Measurements from ENCODE around the gene SAAL1.
"Not testable (repeated sequence)": the region's sequence is repeated elsewhere in the genome, so short reads cannot be mapped to it uniquely, and the experiment has no call there.

SAAL1 gene

GRCh38 chr11:18105802-18106574 lies at the start of gene SAAL1:
TSS of gene SAAL1 (minus strand) at chr11:18106082. CDS start at chr11:18106041, 41 bp downstream.
- DNase-seq (ENCODE audit: low read depth in 2 of 2): peak; percentile 89 to 95

GRCh38 chr11:18151581-18151980 lies 45.7 kb upstream of the SAAL1 start:
- DNase-seq (ENCODE audit: low read depth in 2 of 2): no peak

- DNase-seq (ENCODE audit: low read depth in 2 of 2): no peak
Observed at GRCh38 chr11:18145837-18146236, 40.0 kb upstream of the SAAL1 start.

GRCh38 chr11:18145025-18145424 lies 39.1 kb upstream of the SAAL1 start:
- no peak for DNase-seq (ENCODE audit: low read depth in 2 of 2)

DNA sequence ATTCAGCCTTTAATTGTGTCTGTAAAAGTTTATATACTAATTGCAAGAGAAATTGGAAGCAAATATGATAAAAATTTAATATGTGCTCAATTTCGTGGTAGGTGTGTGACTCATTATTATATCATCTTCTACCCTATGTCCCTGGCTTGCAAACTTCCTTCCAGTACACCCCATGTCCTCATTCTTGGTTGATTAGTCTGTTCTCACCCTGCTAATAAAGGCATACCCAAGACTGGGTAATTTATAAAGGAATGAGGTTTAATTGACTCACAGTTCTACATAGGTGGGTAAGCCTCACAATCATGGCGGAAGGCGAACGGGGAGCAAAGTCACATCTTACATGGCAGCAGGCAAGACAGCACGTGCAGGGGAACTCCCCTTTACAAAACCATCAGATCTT lies 38.4 kb upstream of the SAAL1 start:
- no peak for DNase-seq (ENCODE audit: low read depth in 2 of 2)

- no peak for DNase-seq (ENCODE audit: low read depth in 2 of 2)
Observed at GRCh38 chr11:18140145-18140544, 34.3 kb upstream of the SAAL1 start.

DNA sequence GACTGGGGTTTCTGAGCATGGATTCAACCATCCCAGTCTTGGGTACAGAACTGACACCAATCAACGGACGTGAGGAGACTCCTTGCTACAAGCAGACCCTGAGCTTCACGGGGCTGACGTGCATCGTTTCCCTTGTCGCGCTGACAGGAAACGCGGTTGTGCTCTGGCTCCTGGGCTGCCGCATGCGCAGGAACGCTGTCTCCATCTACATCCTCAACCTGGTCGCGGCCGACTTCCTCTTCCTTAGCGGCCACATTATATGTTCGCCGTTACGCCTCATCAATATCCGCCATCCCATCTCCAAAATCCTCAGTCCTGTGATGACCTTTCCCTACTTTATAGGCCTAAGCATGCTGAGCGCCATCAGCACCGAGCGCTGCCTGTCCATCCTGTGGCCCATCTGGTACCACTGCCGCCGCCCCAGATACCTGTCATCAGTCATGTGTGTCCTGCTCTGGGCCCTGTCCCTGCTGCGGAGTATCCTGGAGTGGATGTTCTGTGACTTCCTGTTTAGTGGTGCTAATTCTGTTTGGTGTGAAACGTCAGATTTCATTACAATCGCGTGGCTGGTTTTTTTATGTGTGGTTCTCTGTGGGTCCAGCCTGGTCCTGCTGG lies 31.4 kb upstream of the SAAL1 start:
- no peak for DNase-seq (ENCODE audit: low read depth in 2 of 2)

DNA sequence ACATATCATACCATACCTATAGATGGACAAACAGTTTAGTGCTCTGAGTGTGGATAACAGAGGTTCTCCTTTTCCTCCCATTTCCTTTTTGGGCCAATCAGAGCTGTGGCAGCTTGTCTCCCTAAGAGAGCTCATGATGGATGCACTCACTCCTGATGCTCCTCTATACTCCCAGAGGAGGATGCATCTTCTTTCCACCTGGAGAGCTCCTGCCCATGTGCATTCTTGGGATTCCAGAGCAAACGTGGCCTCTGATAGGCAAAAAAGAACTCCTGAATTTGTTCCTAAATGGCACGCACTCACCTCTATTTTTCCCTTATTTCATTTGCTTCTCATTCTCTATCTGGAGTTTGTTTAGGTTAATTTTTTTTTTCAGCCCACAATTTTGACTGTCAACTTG lies 29.4 kb upstream of the SAAL1 start:
- DNase-seq (ENCODE audit: low read depth in 2 of 2): no peak

DNA sequence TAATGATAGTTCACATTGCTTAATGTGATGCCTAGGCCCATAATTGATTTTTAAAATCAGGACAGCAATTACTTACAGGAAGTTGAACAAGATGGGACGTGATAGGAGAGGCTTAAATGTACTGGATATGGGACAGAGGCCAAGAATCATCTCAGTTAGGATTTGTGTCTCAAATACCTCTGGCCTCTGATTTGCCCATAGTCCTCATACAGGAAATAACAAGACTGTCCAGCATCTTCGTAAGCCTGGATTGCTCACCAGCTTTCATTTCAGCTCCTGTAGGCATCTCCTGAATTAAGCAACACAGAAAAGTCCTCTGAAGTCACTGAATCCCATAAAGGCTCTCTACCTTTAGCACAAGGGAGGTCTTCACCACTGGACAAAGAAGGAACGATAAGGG lies 26.5 kb upstream of the SAAL1 start, which contains the start of gene MRGPRX3:
Gene MRGPRX3 (plus strand): TSS at position 231 of the 400 bp plus-strand sequence. CDS start 4,632 bp downstream, outside the sequence.
- DNase-seq (ENCODE audit: low read depth in 2 of 2): no peak

GRCh38 chr11:18131115-18131514 lies 25.2 kb upstream of the SAAL1 start:
- DNase-seq (ENCODE audit: low read depth in 2 of 2): not testable (repeated sequence)

- DNase-seq (ENCODE audit: low read depth in 2 of 2): not testable (repeated sequence)
Observed at GRCh38 chr11:18121331-18121828, 15.5 kb upstream of the SAAL1 start.

DNA sequence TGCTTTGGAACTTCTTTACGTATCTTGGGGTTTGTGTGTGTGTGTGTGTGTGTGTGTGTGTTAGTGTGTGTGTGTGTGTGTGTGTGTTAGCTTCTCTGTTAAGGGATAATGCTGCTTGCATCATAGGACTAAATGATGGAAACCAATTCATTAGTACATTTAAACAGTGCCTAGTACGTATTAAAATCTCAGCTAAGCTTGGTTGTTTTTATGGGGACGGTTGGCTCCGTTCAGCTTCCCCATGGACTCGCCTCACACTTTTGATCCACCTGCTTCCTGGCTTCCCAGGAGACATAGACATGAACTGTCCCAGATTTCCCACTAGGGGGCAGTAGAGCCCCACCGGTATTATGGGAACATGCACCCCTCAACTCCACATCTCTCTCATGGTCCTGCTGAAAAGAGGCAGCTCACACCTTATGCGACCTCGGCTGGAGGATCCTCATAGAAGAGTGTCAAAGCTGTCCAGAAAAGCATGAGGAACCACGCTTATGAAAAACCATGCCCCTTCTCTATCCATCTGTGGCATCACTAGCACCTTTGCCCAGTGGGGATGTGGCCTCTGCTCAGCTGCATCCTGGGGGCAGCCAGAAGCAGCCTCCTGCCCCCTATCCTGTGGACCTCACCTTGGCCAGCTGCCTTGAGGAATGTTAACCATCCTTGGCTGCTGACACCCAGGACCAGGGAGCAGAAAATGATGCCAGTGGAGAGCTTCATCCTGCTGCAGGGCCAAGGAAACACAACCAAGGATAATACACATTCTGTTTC lies 9.7 kb upstream of the SAAL1 start:
- peak; percentile 46 to 55 for DNase-seq (ENCODE audit: low read depth in 2 of 2)

DNA sequence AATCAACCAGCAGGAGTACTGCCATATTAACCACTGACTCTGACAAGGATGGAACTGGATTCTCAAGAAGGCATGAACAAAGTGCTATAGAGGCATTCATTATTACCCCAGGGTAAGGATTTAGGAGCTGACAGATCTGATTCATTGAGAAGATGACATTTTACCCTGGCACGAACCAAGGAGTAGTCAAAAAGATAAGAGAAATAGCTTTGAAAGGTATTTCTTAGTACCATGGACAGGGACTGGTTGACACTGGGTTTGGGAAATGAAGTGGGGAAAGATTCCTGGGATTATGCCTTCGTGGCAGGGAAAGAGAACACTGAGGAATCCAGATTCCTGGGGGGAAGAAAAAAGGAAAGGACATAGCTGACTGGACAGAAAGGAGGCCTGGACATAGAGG lies 5.1 kb upstream of the SAAL1 start:
- DNase-seq (ENCODE audit: low read depth in 2 of 2): no peak

DNA sequence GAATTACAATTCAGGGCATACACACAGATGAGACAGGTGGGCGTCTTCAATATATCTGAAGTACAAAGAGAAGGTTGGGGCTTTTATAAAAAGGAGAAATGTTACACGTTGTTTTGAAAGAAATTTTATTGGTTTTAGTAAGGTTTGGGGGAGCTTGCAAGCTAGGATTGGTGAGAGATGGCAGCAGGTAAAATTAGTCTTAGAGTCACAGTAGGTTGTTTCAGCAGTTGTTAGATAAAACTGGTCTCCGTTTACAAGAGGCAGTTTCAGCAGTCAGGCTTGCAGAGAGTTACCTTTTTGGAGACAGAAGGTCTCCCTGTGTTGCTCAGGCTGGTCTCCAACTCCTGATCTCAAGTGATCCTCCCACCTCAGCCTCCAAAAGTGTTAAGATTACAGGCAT lies 2.4 kb upstream of the SAAL1 start:
- DNase-seq (ENCODE audit: low read depth in 2 of 2): no peak

DNA sequence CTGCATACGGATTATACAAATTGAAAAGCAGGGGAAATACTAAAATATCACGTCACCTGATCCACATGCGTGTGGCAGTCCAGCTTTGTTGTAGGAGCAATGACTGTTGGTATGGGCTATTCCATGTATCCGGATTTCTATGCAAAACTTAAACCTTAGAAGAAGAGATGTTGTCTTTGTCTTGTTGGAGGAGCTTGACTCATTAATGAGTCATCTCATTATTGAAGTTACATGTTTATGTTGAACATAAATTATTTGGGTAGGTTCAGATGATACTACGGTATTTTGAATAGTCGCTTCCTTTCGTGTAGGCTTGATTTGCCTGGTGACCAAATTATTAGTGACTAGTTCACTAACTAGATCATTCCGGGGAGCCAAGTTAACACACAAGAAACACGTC lies 806 bp upstream of the SAAL1 start:
- DNase-seq (ENCODE audit: low read depth in 2 of 2): no peak

- DNase-seq (ENCODE audit: low read depth in 2 of 2): no peak
Observed at GRCh38 chr11:18105086-18105801, 638 bp downstream of the SAAL1 start.

DNA sequence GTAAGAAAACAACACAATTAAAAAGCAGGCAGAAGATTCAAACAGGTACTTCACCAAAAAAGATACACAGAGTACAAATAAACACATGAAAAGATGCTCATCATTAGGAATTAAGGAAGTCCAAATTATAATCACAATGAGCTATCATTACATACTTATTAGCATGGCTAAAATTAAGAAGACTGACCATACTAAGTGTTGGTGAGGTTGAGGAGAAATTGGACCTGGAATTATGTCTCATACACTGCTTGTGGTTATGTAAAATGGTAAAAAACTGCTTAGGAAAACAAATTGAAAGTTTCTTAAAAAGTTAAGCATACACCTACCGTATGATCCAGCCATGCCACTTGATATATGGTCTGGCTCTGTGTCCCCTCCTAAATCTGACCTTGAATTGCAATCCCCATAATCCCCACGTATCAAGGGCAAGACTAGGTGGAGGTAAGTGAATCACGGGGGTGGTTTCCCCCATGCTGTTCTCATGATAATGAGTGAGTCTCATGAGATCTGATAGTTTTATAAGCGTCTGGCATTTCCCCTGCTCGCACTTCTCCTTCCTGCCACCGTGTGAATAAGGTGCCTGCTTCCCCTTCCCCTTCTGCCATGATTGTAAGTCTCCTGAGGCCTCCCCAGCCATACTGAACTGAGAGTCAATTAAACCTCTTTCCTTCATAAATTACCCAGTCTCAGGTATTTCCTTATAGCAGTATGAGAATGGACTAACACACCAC lies 4.8 kb downstream of the SAAL1 start:
- no peak for DNase-seq (ENCODE audit: low read depth in 2 of 2)

- DNase-seq (ENCODE audit: low read depth in 2 of 2): no peak
Observed at GRCh38 chr11:18093959-18094358, 11.9 kb downstream of the SAAL1 start.

- no peak for DNase-seq (ENCODE audit: low read depth in 2 of 2)
Observed at GRCh38 chr11:18091731-18092130, 14.2 kb downstream of the SAAL1 start.

DNA sequence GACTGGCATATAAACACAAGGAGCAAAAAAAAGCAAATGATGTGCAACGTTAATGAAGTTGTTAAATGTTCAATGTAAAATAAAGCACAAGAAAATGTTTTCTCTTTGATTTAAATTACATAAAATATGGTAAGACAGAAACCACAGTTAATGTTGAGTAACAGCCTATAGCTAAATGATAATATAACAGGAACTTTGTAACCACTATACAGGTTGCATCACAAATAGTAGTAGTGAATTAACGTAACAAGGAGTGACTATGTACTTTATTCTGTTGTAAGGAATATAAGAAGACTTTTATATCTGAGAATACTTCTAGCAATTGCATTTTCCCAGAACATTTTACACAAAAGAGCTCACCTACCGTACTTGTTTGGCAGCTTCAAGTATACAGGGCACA lies 16.9 kb downstream of the SAAL1 start:
- DNase-seq (ENCODE audit: low read depth in 2 of 2): no peak

GRCh38 chr11:18088366-18088765 lies 17.5 kb downstream of the SAAL1 start:
- DNase-seq (ENCODE audit: low read depth in 2 of 2): no peak
